ENCODE data around the gene ZNG1F.
"Not testable (repeated sequence)": the region's sequence is repeated elsewhere in the genome, so short reads cannot be mapped to it uniquely, and the experiment has no call there.

ZNG1F gene

DNA sequence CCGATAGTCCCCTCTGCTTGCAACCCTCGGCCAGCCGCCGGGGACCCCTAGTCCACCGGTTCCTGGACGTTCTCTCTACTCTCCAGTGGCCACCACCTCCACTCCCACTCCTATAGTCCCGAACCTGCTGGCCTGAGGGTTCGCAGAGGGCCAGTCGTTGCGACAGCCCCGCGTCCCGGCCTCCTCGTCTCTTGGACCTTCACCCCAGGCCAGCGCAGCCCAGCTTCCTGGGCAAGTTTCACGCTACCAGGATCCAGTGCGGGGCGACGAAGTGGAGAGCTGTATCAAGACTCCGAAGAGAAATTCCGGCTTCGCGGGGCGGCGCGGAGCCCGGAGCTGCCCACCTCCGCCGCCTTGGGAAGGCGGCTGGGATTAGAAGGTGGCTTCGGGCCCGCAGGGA is 65.7 kb downstream of the ZNG1F start:
- not testable (repeated sequence) for DNase-seq (ENCODE audit: low read depth in 2 of 2)

GRCh38 chr9:41120696-41121095 is 68.4 kb downstream of the ZNG1F start:
- DNase-seq (ENCODE audit: low read depth in 2 of 2) = not testable (repeated sequence)

DNA sequence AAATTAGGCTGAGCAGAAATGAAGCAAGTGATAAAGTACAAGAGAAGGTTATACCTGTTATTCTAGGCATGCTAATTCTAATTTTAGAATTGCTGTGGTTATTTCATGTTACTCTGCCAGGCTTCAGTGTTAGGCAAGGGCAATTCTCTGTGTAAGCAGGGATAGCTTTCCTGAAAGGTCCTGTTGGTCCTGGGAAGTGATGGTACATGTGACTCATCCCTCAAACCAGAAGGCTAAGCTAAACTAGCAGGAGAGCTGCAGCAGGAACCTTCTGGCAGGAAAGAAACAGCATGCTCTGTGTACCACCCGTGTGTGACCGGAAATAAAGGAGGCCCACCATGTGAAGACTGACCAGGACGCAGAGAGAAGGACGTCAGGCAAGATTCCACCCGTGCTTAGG is 69.4 kb downstream of the ZNG1F start:
- not testable (repeated sequence) for DNase-seq (ENCODE audit: low read depth in 2 of 2)

DNA sequence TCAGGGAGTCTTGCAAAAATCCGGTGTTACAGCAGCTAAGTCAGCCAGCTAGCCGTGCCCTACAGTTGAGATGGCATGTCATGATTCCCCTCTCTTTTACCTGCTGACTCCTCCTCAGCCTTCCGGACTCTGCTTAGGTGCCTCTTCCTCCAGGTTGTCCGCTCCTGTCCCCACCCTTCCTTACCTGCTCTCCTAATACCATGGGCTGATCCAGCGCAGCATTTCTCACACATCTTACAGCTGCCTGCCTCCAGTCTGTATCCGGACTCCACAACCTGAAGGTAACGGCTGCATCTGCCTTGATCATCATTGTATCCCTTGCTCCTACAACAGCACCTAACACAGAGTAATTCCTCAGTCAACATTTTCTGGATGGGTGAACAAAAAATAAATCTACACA is 69.8 kb downstream of the ZNG1F start:
- not testable (repeated sequence) for DNase-seq (ENCODE audit: low read depth in 2 of 2)

- not testable (repeated sequence) for DNase-seq (ENCODE audit: low read depth in 2 of 2)
Measured at GRCh38 chr9:41113348-41113747, 75.8 kb downstream of the ZNG1F start.

GRCh38 chr9:41111414-41111813 is 77.7 kb downstream of the ZNG1F start:
- not testable (repeated sequence) for DNase-seq (ENCODE audit: low read depth in 2 of 2)

DNA sequence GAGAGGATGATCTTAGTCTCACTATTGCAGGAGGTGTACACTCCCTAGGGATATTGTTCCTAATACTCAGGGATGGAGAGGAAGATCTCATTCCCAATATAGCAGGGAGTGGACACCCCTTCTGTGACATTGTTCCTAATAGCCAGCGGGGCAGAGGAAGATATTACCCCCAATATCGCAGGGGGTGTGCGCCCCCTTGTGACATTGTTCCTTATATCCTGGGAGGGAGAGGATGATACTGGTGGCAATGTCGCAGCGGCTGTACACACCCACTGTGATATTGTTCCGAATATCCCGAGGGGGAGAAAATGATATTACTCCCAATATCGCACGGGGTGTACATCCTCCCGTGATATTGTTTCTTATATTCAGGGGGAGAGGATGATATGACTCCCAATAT is 78.2 kb downstream of the ZNG1F start:
- DNase-seq (ENCODE audit: low read depth in 2 of 2) = not testable (repeated sequence)

GRCh38 chr9:41109253-41109652 is 79.9 kb downstream of the ZNG1F start:
- DNase-seq (ENCODE audit: low read depth in 2 of 2) = not testable (repeated sequence)

GRCh38 chr9:41108816-41109215 is 80.3 kb downstream of the ZNG1F start:
- DNase-seq (ENCODE audit: low read depth in 2 of 2) = not testable (repeated sequence)

GRCh38 chr9:41106472-41107116 is 82.5 kb downstream of the ZNG1F start:
- DNase-seq (ENCODE audit: low read depth in 2 of 2) = not testable (repeated sequence)

GRCh38 chr9:41105557-41106253 is 83.4 kb downstream of the ZNG1F start:
- DNase-seq (ENCODE audit: low read depth in 2 of 2) = not testable (repeated sequence)

- not testable (repeated sequence) for DNase-seq (ENCODE audit: low read depth in 2 of 2)
Measured at GRCh38 chr9:41104542-41104941, 84.6 kb downstream of the ZNG1F start.

DNA sequence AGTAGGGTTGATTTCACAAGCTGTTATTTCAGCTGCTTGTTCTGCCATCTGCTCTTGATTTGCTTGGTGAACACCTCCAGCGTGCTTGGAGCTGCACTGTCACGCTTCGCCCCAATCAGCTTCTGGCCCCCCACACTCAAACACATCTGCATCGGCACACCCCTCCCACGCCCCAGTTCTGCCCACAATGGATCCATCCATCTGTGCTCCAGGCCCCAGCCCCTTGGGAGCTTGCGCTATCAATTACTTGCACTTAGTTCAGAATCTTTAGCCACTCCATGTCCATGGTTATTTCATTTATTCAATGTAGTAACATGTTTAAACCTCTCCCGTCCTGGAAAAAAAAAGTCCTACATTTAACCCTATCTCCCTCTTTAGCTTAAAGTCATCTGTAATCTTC is 88.6 kb downstream of the ZNG1F start:
- DNase-seq (ENCODE audit: low read depth in 2 of 2) = not testable (repeated sequence)

DNA sequence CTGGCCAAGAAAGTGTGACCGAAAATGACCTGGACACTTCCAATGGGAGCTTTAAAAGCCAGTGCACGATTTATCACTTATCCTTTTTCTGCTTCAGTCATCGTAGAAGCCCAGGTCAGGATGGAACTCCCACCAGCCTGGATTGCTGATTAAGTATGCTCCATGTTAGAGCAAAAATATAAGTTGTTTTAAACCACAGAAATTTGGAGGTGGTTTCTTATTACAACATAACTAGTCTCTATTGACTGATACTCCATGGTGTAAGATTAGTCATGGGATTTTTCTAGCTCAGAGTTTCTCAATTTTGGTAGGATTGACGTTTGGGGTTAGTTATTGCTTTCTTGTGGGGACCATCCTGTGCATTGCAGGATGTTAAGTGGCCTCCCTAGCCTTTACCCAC is 90.4 kb downstream of the ZNG1F start:
- not testable (repeated sequence) for DNase-seq (ENCODE audit: low read depth in 2 of 2)

GRCh38 chr9:41095060-41095459 is 94.1 kb downstream of the ZNG1F start:
- DNase-seq (ENCODE audit: low read depth in 2 of 2) = not testable (repeated sequence)

DNA sequence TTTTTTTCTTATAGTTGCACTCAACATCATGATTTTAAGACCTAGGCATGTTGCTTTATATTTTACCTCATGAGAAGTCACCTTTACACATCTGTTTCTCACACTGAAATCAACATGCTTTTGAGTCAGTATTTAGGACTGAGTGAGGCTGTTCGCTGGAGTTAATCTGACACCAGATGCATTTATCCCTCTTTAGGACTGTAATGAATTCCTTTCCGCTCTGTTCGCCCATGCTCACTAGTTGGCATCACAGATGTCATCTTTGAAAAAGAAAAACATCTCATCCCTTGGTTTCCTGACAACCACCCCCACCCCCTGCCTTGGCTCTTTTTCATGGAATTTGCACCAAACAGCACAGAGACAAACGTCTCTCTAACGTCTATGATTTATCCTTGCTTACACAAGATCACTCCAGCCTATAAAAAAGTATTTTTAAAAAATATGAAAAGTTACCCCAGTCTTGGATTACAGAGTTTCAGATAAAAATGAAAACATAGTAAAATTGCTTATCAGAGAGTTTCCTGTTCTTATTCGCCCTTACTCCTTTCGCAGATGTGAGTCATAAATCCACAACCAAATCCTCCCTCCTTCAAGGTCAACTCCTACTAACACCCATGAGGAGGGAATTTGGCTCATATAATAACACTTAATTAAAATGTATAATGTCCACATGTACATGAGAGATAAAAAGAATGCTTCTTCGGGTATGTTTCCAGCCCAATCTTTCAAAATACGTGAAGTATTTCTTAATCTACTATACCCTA is 94.9 kb downstream of the ZNG1F start:
- DNase-seq (ENCODE audit: low read depth in 2 of 2) = not testable (repeated sequence)

- not testable (repeated sequence) for DNase-seq (ENCODE audit: low read depth in 2 of 2)
Measured at GRCh38 chr9:41090922-41091321, 98.2 kb downstream of the ZNG1F start.

DNA sequence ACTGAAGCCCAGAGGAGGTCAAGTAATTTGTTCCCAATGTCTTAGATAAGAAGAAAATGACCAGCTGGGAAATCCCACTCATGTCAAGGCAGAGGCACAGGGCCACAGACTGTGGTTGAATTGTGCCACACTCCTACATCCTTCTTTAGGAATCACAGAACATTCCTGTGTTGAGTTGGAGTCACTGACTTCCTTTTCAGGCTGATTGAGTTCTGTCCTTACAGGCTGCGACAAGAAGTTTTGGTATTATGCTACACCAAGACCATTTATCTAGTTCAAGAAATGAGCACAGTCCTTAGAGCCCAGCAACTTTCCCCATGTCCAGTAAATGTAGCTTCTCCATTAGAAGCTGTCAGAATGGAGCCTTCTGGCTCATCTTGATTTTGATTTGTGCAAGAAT is 98.7 kb downstream of the ZNG1F start:
- DNase-seq (ENCODE audit: low read depth in 2 of 2) = not testable (repeated sequence)

DNA sequence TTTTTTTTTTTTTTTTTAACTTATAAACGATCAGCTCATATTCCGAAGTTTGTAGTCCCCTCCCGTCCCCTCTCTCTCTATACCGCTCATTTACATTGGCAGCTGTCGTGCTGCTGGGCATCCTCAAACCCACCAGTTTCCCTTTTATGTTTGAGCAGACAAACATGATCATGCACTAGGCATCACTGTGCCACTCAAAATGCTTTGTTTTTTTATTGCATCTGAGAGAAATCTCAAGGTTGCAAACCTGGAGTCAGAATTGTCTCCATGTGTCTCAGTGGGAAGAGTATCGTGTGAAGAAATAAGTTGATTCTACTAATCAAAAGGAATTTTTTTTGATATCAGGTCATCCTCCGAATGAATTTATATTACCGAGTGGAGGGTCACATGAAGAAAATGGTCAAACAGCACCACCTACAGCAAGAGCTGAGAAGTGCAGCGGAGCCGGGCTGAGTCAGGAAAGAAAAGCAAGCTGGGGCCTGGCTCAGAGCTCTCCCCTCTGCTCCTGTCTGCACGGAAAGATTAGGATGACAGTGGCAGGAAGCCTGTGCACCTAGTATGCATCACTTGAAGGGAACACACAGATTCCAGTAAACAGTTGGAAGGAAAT is 100.6 kb downstream of the ZNG1F start:
- DNase-seq (ENCODE audit: low read depth in 2 of 2) = not testable (repeated sequence)

DNA sequence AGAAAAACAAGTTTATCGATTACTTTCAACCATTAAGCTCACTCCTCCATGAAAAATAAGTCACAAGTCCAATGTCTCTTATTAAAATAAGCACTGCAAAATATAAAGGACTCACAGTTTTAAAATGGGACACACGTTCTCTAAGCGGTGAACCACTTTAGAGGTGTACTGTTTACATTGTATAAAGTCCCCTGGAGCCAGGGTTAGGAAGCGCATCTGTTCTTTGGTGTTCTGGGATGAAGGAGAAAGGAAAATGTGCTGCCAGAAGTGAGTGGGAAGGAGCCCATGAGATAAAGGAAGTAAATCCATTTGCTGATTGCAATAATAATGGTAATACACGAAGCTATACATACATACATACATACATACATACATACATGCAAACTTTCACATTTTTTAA is 101.2 kb downstream of the ZNG1F start:
- DNase-seq (ENCODE audit: low read depth in 2 of 2) = not testable (repeated sequence)

- not testable (repeated sequence) for DNase-seq (ENCODE audit: low read depth in 2 of 2)
Measured at GRCh38 chr9:41087157-41087780, 101.8 kb downstream of the ZNG1F start.

- not testable (repeated sequence) for DNase-seq (ENCODE audit: low read depth in 2 of 2)
Measured at GRCh38 chr9:41086685-41087084, 102.4 kb downstream of the ZNG1F start.
